ENCODE measurements around the gene PPP2R5C.

GRCh38 chr14:101758913-101759593 is 2.5 kb upstream of the PPP2R5C start:
- TF ChIP-seq CTCF (IDR thresholded peaks at IDR 0.05; ENCODE audit: borderline replicate concordance, extremely low read depth, low read length, poor library complexity, severe bottlenecking) (no peak), EZH2 (IDR thresholded peaks at IDR 0.05; ENCODE audit: borderline replicate concordance, low read depth, low read length, severe bottlenecking) (no peak)

Data from DND-41 (cell line).